GM21528 (cell line): ENCODE results near the gene FARSA.

Experiments
- ATAC-seq: cut with Tn5 transposase; IDR thresholded peaks from one replicate; pipeline ENCODE4 v1.9.1; 2021; ENCODE audit warnings: mild to moderate bottlenecking, moderate library complexity; ENCODE audit not compliant: unreplicated experiment, low FRiP score

Gene FARSA

DNA sequence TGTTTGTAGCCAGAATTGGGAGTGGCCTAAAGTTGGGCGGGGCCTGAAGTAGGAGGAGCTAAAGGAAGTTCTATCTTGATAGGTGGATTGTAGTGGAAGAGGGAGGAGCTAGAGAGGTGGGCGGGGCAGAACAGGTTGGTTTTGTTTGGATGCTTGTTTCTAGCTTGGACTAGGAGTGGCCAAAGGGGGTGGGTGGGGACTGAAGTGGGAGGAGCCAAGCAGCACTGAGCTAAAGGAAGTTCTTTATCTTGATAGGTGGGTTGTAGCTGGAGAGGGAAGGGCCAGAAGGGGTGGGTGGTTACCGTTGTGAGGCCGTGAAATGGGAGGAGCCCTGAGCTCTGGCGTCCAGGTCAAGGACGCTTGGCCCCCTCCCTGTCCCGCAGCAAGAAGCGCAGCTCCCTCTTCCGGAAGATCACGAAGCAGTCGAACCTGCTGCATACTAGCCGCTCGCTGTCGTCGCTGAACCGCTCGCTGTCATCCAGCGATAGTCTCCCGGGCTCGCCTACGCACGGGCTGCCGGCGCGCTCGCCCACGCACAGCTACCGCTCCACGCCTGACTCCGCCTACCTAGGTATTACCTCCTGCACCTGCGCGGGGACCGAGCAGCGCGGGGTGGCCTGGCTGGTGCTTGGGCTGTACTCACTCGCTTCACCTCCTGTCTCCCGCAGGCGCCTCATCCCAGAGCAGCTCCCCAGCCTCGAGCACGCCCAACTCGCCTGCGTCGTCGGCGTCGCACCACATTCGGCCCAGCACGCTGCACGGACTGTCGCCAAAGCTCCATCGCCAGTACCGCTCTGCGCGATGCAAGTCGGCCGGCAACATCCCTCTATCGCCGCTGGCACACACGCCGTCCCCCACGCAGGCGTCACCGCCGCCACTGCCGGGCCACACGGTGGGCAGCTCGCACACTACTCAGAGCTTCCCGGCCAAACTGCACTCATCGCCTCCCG lies 60.3 kb downstream of the FARSA start:
- no peak for ATAC-seq
